ENCODE results near the gene ECHDC1.

DNA sequence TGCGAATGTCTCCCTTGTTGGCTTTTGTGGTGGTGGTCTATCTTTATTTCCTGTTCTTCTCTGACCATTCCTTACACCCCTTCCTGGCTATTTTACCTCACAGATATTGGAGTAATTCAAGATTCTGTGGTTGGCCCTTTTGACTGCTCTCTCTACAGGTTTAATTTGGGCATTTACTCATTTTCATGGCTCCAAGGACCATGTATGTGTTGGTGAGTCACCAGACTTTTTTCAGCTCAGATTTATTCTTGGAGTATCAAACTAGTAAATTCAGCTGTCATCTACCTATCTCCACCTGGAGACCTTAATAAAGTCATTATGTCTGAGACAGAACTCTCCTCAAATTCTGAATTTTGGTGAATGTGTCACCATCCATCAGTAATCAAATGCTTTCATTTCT is 61.2 kb downstream of the ECHDC1 start:
- TF ChIP-seq, protein P1, sequence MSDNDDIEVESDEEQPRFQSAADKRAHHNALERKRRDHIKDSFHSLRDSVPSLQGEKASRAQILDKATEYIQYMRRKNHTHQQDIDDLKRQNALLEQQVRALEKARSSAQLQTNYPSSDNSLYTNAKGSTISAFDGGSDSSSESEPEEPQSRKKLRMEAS (IDR thresholded peaks at IDR 0.05), result no peak
- TF ChIP-seq EP300 (IDR thresholded peaks at IDR 0.05; ENCODE audit: borderline replicate concordance) (no peak), ZBTB7A (IDR thresholded peaks at IDR 0.05; ENCODE audit: low read depth) (no peak), YY1 (IDR thresholded peaks at IDR 0.05; ENCODE audit: low read depth) (no peak), TEAD4 (IDR thresholded peaks at IDR 0.05) (no peak)
